ENCODE results near the gene SMR3A. TPM values are rescaled to one million over a fixed set of nuclear protein-coding genes. Genes with fewer than 3 reads are reported as not detected.

Gene SMR3A
- total RNA-seq, 1 donor from 2014 or later: not detected

- H3K4me3 ChIP-seq: no peak overlapping the region
- intact Hi-C loops (cut with DNase I): no loop called here
- H3K9me3 ChIP-seq: no peaks in the 10 kb centered on the region
- H3K27ac ChIP-seq: no peak overlapping the region
- no peaks in the 10 kb centered on the region for H3K4me1 ChIP-seq
- no peak for DNase-seq (ENCODE audit: extremely low spot score in 2 of 2)
- no peak for TF ChIP-seq CTCF (IDR thresholded peaks at IDR 0.05)
- no peak for TF ChIP-seq POLR2AphosphoS5 (IDR thresholded peaks at IDR 0.05; ENCODE audit: insufficient read depth in 1 of 2, low read depth in 1 of 2)
- no peak for TF ChIP-seq POLR2A (IDR thresholded peaks at IDR 0.05)
- no peaks in the 10 kb centered on the region for H3K36me3 ChIP-seq
- H3K27me3 ChIP-seq: no peaks in the 10 kb centered on the region
These were observed 4.9 kb downstream of the SMR3A start for GRCh38 chr4:70365479-70365878.

- no peak overlapping the region for H3K4me3 ChIP-seq
- no peak for TF ChIP-seq POLR2AphosphoS5 (IDR thresholded peaks at IDR 0.05; ENCODE audit: insufficient read depth in 1 of 2, low read depth in 1 of 2)
- no peak for TF ChIP-seq POLR2A (IDR thresholded peaks at IDR 0.05)
- no peak for TF ChIP-seq CTCF (IDR thresholded peaks at IDR 0.05)
- intact Hi-C loops (cut with DNase I): no loop called here
- H3K36me3 ChIP-seq: no peaks in the 10 kb centered on the region
- H3K27ac ChIP-seq: no peak overlapping the region
- no peaks in the 10 kb centered on the region for H3K4me1 ChIP-seq
- no peaks in the 10 kb centered on the region for H3K9me3 ChIP-seq
- DNase-seq (ENCODE audit: extremely low spot score in 2 of 2): no peak
- H3K27me3 ChIP-seq: no peaks in the 10 kb centered on the region
These were observed 7.3 kb downstream of the SMR3A start for GRCh38 chr4:70367813-70368212.

GRCh38 chr4:70371987-70372386 is 11.4 kb downstream of the SMR3A start:
- H3K36me3 ChIP-seq: no peaks in the 10 kb centered on the region
- H3K4me3 ChIP-seq: no peak overlapping the region
- intact Hi-C loops (cut with DNase I): no loop called here
- TF ChIP-seq POLR2A (IDR thresholded peaks at IDR 0.05) (no peak), CTCF (IDR thresholded peaks at IDR 0.05) (no peak), POLR2AphosphoS5 (IDR thresholded peaks at IDR 0.05; ENCODE audit: insufficient read depth in 1 of 2, low read depth in 1 of 2) (no peak)
- no peaks in the 10 kb centered on the region for H3K9me3 ChIP-seq
- no peak overlapping the region for H3K27ac ChIP-seq
- no peak for DNase-seq (ENCODE audit: extremely low spot score in 2 of 2)
- H3K4me1 ChIP-seq: no peaks in the 10 kb centered on the region
- no peaks in the 10 kb centered on the region for H3K27me3 ChIP-seq

GRCh38 chr4:70372760-70373159 is 12.2 kb downstream of the SMR3A start:
- Histone ChIP-seq H3K27ac (no peak overlapping the region), H3K4me3 (no peak overlapping the region), H3K4me1 (no peaks in the 10 kb centered on the region), H3K27me3 (no peaks in the 10 kb centered on the region), H3K36me3 (no peaks in the 10 kb centered on the region), H3K9me3 (no peaks in the 10 kb centered on the region)
- TF ChIP-seq POLR2A (IDR thresholded peaks at IDR 0.05) (no peak), CTCF (IDR thresholded peaks at IDR 0.05) (no peak), POLR2AphosphoS5 (IDR thresholded peaks at IDR 0.05; ENCODE audit: insufficient read depth in 1 of 2, low read depth in 1 of 2) (no peak)
- intact Hi-C loops (cut with DNase I): no loop called here
- DNase-seq (ENCODE audit: extremely low spot score in 2 of 2): no peak

GRCh38 chr4:70380578-70380977 is 20.0 kb downstream of the SMR3A start:
- Histone ChIP-seq H3K4me1 (no peaks in the 10 kb centered on the region), H3K27ac (no peak overlapping the region), H3K4me3 (no peak overlapping the region), H3K9me3 (no peaks in the 10 kb centered on the region), H3K36me3 (no peaks in the 10 kb centered on the region), H3K27me3 (no peaks in the 10 kb centered on the region)
- TF ChIP-seq POLR2A (IDR thresholded peaks at IDR 0.05) (no peak), POLR2AphosphoS5 (IDR thresholded peaks at IDR 0.05; ENCODE audit: insufficient read depth in 1 of 2, low read depth in 1 of 2) (no peak), CTCF (IDR thresholded peaks at IDR 0.05) (no peak)
- intact Hi-C loops (cut with DNase I): no loop called here
- DNase-seq (ENCODE audit: extremely low spot score in 2 of 2): no peak

Data from vagina (tissue), 2 donors.